Measurements from ENCODE around the gene PTGS2. TPM values are rescaled to one million over a fixed set of nuclear protein-coding genes. Genes with fewer than 3 reads are reported as not detected.
A peak's percentile ranks its signal among the peaks of the same experiment; 100 is the strongest.

Gene PTGS2
- 10 to 100 TPM in 1 of 3 donors, 1 to 10 TPM in 1, under 1 TPM in 1; 0.43 to 30.0 (median 5.6) TPM for polyA plus RNA-seq

DNA sequence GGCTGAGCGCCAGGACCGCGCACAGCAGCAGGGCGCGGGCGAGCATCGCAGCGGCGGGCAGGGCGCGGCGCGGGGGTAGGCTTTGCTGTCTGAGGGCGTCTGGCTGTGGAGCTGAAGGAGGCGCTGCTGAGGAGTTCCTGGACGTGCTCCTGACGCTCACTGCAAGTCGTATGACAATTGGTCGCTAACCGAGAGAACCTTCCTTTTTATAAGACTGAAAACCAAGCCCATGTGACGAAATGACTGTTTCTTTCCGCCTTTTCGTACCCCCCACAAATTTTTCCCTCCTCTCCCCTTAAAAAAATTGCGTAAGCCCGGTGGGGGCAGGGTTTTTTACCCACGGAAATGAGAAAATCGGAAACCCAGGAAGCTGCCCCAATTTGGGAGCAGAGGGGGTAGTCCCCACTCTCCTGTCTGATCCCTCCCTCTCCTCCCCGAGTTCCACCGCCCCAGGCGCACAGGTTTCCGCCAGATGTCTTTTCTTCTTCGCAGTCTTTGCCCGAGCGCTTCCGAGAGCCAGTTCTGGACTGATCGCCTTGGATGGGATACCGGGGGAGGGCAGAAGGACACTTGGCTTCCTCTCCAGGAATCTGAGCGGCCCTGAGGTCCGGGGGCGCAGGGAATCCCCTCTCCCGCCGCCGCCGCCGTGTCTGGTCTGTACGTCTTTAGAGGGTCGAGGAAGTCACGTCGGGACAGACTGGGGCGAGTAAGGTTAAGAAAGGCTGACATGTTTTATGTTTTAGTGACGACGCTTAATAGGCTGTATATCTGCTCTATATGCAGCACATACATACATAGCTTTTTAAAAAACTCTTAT is at the start of gene PTGS2:
Gene PTGS2 (minus strand): TSS at position 179 of the 817 bp plus-strand sequence. CDS start 133 bp downstream, at position 46.
- WGBS, 3 donors, result 1% methylated on average over 52 of the region's 52 CpGs
- peak within 1 kb of the TSS; percentile 32 for H3K27ac ChIP-seq (ENCODE audit: low read depth, low read length)

DNA sequence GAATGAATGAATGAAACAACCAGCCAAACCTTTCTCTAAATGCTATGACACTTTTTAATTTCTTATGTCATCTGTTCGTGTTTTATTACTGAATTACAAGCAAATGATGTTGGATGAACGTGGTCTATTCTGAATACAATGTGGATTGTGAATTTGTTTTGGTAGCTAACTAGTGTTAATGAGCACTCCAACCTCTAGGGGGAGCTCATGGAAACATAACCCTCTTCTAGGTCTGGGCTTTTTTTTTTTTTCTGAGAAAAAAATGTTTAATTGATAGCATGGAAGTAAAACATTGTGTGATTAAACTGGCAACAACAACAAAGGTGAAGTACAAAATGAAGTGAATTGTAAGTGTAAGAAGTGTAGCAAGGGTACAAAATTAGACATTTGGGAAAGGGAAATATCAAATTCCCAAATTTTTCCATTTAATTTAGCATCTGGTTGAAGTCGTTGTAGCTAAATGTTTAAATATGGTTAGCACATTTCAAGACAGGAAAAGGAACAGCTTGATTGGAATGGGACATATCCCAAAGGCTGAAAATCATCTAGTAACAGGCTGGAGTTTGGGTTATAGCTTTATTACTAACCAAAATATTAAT is 42.6 kb upstream of the PTGS2 start:
- H3K27ac ChIP-seq (ENCODE audit: low read depth, low read length), result no peak overlapping the region
- 60 to 71% (median 61%) methylated on average over 3 of the region's 3 CpGs for WGBS, 3 donors

DNA sequence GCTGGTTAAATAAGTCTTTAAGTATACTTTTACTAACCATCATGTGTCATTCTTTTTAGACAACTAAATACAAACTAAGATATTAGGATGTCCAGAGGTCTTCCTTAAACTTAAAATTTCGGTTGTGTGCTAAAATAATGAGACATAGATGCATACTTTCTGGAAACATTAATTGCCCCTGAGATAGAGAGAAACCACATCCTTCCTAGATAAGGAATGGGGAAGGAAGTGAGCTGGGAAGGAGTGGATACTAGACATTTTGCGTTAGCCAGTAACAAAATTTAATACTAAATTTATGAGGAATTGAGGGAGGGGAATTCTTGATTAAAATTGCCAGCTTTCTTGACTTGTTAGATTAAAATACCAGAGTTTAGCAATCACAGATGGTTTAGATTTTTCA is 37.1 kb upstream of the PTGS2 start:
- no peak overlapping the region for H3K27ac ChIP-seq (ENCODE audit: low read depth, low read length)
- WGBS, 3 donors, result 24 to 38% (median 30%) methylated on average over 2 of the region's 2 CpGs

DNA sequence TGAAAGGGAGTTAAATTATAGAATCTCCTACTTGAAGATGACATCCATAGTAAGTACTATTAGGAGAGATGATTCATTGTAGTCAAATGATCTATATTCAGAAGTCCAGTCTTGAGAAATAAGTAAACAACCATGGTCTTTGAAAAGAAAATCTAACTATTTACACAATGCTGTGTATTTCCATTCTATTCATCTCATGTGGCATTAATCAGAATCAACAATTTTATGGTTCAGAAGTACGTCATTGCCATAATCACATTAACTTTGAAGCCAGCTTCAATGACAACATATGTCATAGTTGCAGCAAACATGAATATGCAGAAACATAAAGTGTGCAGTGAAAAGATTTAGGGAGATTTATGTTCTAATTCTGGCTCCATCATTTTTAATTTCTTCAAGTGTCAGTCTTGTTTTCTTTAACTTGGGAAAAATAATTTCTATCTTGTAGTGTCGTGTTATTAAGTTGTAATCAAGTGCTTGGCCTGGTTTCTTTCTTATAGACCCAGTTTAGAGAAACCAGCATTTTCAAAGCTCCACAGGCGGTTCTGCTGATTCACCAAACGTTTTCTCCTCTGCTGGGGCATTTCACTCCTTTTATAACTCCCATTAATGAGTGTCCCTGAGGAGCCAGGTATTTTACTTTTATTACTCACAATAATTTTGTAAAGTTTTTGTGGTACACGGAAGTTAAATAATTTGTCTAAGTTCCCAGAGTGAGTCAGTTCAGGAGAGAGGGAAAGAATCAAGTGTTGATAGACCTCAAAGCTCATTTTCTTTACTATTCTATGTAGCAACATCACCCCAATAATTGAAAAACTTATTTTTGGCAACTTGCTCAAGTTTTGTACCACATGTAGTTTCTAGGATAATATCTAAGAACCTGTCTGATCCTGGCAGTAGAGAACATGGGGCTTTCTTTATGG is 35.9 kb upstream of the PTGS2 start:
- H3K27ac ChIP-seq (ENCODE audit: low read depth, low read length), result no peak overlapping the region
- WGBS, 3 donors, result 60 to 83% (median 83%) methylated on average over 5 of the region's 5 CpGs

DNA sequence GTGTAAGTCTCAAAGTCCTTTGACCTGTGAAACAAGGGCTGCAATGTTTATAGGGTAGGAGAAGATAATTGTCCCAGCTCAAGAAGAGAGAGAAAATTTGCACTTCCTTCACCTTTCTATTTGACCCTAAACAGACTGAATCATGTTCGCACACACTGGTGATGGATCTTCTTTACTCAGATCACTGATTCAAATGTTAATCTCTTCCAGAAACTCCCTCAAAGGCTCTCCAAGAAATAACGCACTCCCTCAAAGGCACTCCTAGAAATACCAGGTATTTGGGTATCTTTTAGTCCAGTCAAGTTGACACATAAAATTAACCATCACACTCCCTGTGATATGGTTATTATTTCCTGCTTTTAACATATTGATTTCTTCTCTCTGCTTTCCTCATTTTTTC is 30.5 kb upstream of the PTGS2 start:
- H3K27ac ChIP-seq (ENCODE audit: low read depth, low read length), result no peak overlapping the region
- WGBS, 3 donors, result 68 to 78% (median 76%) methylated on average over 2 of the region's 2 CpGs

DNA sequence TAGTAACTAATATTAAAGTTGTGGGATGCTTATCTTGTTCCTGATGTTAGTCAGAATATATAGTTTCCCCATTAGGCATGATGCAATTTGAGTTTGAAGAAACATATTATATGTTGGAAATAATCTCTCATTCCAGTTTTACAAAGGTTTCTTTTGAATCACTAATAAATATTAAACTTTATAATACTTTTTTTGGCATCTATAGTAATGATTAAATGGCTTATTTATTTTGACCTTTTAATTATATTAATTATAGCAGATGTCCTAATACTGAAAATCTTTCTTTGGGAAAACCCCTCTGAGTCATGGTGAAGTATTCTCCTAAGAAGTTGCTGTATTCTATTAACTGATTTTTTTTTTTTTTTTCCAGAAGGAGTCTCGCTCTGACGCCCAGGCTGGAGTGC is 28.5 kb upstream of the PTGS2 start:
- whole genome bisulfite sequencing, 3 donors, result 65 to 78% (median 72%) methylated on average over 2 of the region's 2 CpGs

DNA sequence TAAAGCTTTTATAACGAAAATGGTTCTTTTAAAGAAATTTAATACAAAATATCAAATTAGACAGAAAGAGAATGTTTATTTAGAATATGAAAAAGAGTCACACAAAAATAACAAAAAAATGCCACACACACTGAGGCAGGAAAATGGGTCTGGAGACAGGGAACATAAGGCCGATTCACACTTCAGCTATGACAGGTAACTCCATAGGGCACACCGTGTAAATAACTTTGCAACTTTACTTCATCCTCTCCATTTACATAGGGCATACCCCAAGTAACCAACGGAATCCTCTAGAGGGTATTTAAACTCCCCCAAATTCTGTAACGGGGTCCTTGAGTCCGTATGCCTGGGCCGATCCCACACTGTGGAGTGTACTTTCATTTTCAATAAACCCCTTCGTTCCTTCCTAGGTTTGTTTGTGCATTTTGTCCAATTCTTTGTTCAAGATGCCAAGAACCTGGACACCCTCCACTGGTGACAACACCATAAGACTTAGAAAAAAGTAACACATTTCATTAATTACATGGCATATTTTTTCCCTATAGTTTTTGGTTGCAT is 23.1 kb upstream of the PTGS2 start:
- WGBS, 3 donors, result 85 to 92% (median 88%) methylated on average over 8 of the region's 8 CpGs

More for the DNA sequence above, 28.5 kb upstream of the PTGS2 start:
- H3K27ac ChIP-seq (ENCODE audit: low read depth, low read length), result no peak overlapping the region

DNA sequence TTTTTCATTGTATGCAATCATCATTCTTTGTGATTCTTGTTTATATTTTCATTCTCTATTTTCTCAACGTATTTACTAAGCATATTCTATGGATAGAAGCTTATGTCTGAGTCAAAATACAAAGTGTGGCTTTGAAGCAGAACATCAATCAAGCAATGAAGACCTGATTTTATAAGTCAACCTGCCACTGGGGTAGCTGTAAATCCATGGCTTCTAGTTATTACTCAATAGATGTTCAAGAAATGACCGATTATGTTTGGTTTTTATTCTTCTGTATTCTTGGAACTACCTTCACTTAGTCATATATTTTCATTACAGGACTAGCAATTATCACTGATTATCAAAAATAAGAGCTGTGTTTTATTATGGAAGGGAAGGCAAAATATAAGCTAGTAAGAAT is 20.5 kb upstream of the PTGS2 start:
- WGBS, 3 donors, result 70 to 83% (median 81%) methylated on average over 2 of the region's 2 CpGs
- H3K27ac ChIP-seq (ENCODE audit: low read depth, low read length), result no peak overlapping the region

More for the DNA sequence above, 23.1 kb upstream of the PTGS2 start:
- no peak overlapping the region for H3K27ac ChIP-seq (ENCODE audit: low read depth, low read length)

DNA sequence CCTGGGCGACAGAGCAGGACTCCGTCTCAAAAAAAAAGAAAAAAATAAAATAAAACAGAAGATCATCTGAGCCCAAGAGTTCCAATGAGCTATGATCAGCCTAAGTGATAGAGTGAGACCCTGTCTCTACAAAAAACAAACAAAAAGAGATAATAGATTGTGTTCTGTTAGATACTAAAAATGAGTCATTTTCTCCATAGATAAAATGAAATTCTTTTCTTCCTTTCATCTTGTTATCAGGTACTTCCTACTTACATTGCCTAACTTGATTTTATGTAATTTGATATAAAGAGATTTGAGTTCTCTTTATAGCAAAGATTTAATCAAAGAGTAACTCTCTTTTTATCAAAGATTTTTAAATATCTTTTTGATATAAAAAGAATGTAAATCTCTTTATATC is 19.3 kb upstream of the PTGS2 start:
- WGBS, 3 donors, result 88 to 100% (median 94%) methylated on average over 2 of the region's 2 CpGs
- no peak overlapping the region for H3K27ac ChIP-seq (ENCODE audit: low read depth, low read length)

DNA sequence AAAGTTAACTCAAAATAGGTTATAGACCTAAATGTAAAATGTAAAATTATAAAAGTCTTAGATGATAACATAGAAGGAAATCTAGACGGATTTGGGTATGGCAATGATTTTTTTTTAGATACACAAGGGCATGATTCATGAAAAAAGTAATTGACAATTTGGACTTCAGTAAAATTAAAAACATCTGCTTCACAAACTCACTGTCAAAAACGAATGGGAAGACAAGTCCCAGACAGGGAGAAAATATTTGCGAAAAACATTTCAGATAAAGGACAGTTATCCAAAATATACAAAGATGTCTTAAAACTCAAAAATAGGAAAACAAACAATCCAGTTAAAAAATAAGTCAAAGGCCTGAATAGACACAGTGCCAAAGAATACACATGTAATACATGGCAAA is 9.7 kb upstream of the PTGS2 start:
- 48 to 72% (median 57%) methylated on average over 3 of the region's 3 CpGs for WGBS, 3 donors

DNA sequence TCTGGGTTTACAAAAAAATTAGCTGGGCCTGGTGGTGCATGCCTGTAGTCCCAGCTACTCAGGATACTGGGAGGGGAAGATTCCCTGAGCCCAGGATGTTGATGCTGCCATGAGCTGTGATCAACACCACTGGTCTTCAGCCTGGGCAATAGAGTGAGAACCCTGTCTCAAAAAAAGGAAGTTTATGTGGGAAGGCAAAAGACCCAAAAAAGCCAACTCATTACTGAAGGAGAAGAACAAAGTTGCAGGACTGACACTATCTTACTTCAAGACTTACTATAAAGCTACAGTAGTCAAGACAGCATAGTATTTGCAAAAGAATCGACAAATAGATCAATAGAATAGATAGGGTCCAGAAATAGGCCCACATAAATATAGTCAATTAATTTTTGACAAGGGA is 9.2 kb upstream of the PTGS2 start:
- WGBS, 3 donors, result 57 to 80% (median 68%) methylated on average over 1 of the region's 1 CpG
- no peak overlapping the region for H3K27ac ChIP-seq (ENCODE audit: low read depth, low read length)

More for the DNA sequence above, 9.7 kb upstream of the PTGS2 start:
- H3K27ac ChIP-seq (ENCODE audit: low read depth, low read length), result no peak overlapping the region

DNA sequence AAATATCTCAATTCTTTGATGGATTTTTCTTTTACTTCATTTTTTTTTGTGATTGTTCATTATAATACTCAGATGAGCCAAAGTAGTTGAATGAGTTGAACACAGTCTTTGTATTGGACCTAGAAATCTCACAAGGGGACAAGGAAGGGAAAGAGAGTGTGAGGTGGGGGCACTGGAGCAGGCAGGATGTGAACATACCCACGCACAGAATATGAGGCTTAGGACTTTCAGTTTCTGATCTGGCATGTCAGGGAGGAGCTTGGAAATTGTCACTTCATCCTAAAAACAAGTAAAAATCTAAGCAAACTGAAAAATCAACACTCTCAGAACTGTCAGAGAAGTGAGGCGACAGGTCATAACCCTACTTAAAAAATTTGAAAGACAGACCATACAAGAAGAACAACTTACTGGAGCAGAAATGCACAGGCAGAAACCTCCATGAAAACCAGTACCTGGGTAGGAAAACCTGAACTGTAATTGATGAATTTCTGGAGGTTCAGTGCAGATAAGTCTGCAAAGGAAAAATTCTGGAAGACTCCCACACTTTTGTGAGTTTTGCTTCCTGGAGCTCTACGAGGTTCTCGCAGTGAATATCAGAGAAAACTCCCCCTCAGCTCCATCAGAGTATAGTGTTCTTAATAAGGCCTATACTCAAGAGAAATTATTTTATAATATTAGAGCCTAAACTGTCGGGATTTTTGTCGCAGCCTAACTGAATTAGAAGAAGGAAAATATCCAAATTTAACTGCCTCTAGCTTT is 3.6 kb upstream of the PTGS2 start:
- WGBS, 3 donors, result 72 to 78% (median 77%) methylated on average over 6 of the region's 6 CpGs

DNA sequence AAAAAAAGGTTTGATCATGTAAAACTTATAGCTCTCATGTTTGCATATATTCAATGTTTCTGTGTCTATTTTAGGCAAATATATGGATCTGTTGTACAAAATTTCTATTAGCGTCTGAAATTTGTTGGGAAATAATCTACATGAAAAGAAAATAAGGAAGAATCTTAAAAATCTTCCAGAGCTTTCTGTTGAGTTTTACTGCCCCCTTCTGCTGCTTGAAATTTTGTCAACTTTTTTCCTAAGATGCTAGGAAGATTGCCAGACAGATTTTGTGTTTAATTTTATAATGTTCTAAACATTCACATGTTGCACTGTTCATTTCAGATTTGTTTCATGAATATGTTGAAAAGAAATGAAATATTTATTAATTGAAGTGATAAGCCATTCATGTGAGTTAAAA is 2.5 kb upstream of the PTGS2 start:
- H3K27ac ChIP-seq (ENCODE audit: low read depth, low read length), result no peak overlapping the region
- WGBS, 3 donors, result 21 to 53% (median 29%) methylated on average over 1 of the region's 1 CpG

More for the DNA sequence above, 3.6 kb upstream of the PTGS2 start:
- H3K27ac ChIP-seq (ENCODE audit: low read depth, low read length), result no peak overlapping the region

DNA sequence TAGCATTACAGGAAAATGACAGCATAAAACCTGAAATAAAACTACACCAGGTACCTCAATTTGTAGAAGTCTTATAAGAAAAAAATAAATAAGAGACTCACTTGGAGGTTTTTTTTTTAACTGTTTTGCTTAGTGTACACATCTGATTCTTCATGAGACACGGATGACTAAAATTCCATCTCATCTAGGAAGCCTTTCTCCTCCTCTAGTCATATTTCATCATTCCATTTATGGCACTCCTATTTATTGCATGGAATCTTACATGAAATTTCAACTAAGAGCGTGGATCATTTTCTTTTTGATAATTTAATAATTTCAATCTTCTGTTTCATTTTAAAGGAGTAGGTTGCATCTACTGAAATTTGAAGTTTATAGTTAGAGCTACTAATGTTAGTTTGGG is 1.6 kb upstream of the PTGS2 start:
- WGBS, 3 donors, result 77 to 80% (median 77%) methylated on average over 2 of the region's 2 CpGs
- H3K27ac ChIP-seq (ENCODE audit: low read depth, low read length), result no peak overlapping the region

DNA sequence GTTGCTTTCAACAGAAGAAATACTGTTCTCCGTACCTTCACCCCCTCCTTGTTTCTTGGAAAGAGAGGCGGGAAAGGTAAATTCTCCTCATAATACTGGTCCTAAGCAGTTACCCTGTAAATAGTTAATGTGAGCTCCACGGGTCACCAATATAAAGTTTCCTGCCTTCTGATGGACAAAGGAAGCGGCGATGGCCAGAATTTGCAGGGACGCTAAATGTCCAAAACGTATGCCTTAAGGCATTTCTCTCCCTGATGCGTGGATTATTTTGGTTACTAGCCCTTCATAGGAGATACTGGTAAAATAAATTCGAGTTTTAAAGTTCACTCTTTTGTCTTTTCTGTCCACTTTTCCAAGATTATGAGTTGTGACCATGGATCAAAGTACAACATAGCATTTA is 898 bp upstream of the PTGS2 start:
- WGBS, 3 donors, result 11 to 18% (median 16%) methylated on average over 9 of the region's 9 CpGs
- H3K27ac ChIP-seq (ENCODE audit: low read depth, low read length), result no peak overlapping the region

DNA sequence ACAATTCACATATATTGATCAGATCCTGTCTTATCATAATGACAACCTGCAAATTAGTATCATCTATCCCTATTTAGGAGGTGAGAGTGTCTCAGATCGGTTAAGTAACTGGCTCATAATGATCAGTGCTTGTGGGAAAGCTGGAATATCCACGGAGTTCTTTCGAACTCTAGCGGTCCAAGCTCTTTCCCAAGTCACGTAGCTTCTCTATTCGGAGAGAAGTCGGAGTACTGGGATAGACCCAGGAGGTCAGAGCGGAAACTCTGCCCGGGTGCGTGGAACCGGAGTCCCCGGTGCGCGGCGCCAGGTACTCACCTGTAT is 339 bp downstream of the PTGS2 start:
- H3K27ac ChIP-seq (ENCODE audit: low read depth, low read length), result peak overlapping the region; percentile 32
- WGBS, 3 donors, result 1 to 2% (median 2%) methylated on average over 15 of the region's 15 CpGs

DNA sequence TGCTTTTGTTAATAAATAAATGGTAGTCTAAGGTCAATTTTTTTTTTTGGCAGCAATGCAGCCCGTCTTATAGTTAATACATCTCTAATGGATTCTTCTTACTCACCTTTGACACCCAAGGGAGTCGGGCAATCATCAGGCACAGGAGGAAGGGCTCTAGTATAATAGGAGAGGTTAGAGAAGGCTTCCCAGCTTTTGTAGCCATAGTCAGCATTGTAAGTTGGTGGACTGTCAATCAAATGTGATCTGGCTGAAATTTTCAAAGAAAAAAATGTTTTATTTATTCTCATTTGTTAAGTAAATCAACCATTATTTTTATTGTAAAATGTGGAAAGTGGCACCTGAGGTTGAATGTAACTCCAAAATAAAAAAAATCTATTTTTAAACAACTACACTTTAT is 2.1 kb downstream of the PTGS2 start:
- 73 to 84% (median 77%) methylated on average over 2 of the region's 2 CpGs for WGBS, 3 donors
- no peak overlapping the region for H3K27ac ChIP-seq (ENCODE audit: low read depth, low read length)

DNA sequence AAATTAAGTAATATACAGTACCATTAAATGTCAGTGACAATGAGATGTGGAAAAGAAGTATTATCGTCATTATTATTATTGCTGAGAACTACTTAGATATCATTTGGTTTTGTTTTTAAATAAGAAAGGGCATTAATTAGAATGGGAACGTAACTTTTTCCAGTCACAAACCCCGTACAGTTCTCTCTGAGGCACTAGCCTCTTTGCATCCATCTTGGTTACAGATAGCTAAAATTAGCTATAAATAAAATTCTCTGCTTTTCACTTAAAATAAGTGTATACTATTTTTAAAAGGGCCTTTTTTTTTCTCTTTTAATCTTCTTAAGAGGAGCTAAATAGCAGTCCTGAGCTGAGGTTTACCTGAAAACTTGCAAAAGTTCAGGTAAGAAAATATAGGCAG is 7.6 kb downstream of the PTGS2 start:
- 89 to 98% (median 95%) methylated on average over 3 of the region's 3 CpGs for WGBS, 3 donors
- H3K27ac ChIP-seq (ENCODE audit: low read depth, low read length), result no peak overlapping the region

Data from adipose tissue (tissue), 3 donors.